IMR-90 (cell line): ENCODE results near the gene TLR9. TPM values are rescaled to one million over a fixed set of nuclear protein-coding genes. Genes with fewer than 3 reads are reported as not detected.

ENCODE experiments used
- ATAC-seq: fragments of 200-7000 bp; cut with Tn5 transposase; 2 replicates; pipeline ENCODE4 v1.9.1; 2020; ENCODE audit warnings: low read depth, mild to moderate bottlenecking, moderate library complexity
- BruUV-seq: library from RNA; stranded (reverse); fragments of 400-500 nt; replicated peaks from 2 replicates; lab custom pipeline; 2021; lab: Mats Ljungman, UMichigan
- CTCF ChIA-PET: fragments of 300-600 bp; formaldehyde crosslinking; extraction: SDS; loops from one replicate; lab custom pipeline; 2021; ENCODE audit warnings: antibody characterized with exemption; lab: Yijun Ruan, JAX
- POLR2A ChIA-PET: fragments of 300-600 bp; sonication (Branson Sonifier 250); formaldehyde crosslinking; loops from one replicate; lab custom pipeline; 2022; ENCODE audit warnings: antibody characterized with exemption; ENCODE audit not compliant: unreplicated experiment; lab: Charles Lee
- DNase-seq: peaks from one replicate; pipeline ENCODE4 v3.0.0; 2013
- H2AFZ ChIP-seq: replicated peaks from 2 replicates; pipeline ENCODE3; 2013; ENCODE audit warnings: low read length, mild to moderate bottlenecking; ENCODE audit not compliant: poor library complexity
- H2AK5ac ChIP-seq: 2 replicates; pipeline ENCODE4 v1.6.1; 2013; ENCODE audit warnings: low read depth, low read length, inconsistent platforms
- H2AK9ac ChIP-seq: replicated peaks from 2 replicates; pipeline ENCODE3; 2013; ENCODE audit warnings: mild to moderate bottlenecking, low read depth, low read length, moderate library complexity; ENCODE audit not compliant: poor library complexity
- H2BK120ac ChIP-seq: 2 replicates; pipeline ENCODE4 v1.6.1; 2013; ENCODE audit warnings: low read depth, low read length, inconsistent platforms
- H2BK15ac ChIP-seq: 3 replicates; pipeline ENCODE4 v1.6.1; 2013; ENCODE audit warnings: low read depth, low read length, inconsistent platforms
- H2BK20ac ChIP-seq: 2 replicates; pipeline ENCODE4 v1.6.1; 2013; ENCODE audit warnings: low read depth, mild to moderate bottlenecking, inconsistent platforms, low read length, moderate library complexity
- H2BK5ac ChIP-seq: 2 replicates; pipeline ENCODE4 v1.6.1; 2013; ENCODE audit warnings: mild to moderate bottlenecking, low read depth, low read length, inconsistent platforms; ENCODE audit not compliant: poor library complexity, severe bottlenecking
- H3K14ac ChIP-seq: replicated peaks from 2 replicates; pipeline ENCODE4 v1.6.1; 2013; ENCODE audit warnings: low read depth, low read length, inconsistent platforms
- H3K18ac ChIP-seq: 2 replicates; pipeline ENCODE4 v1.6.1; 2013; ENCODE audit warnings: low read depth, low read length, control low read depth
- H3K23ac ChIP-seq: 2 replicates; pipeline ENCODE4 v1.6.1; 2013; ENCODE audit warnings: low read depth, low read length, inconsistent platforms
- H3K27ac ChIP-seq: 2 replicates; pipeline ENCODE4 v1.5.1; 2013; ENCODE audit warnings: mild to moderate bottlenecking, control low read depth, low read length; ENCODE audit not compliant: insufficient read depth
- H3K27me3 ChIP-seq: 2 replicates; pipeline ENCODE4 v1.6.1; 2013; ENCODE audit warnings: low read length; ENCODE audit not compliant: control insufficient read depth, insufficient read depth
- H3K36me3 ChIP-seq: 2 replicates; pipeline ENCODE4 v1.6.1; 2013; ENCODE audit warnings: low read length, mixed read lengths; ENCODE audit not compliant: control insufficient read depth, insufficient read depth
- H3K4ac ChIP-seq: 2 replicates; pipeline ENCODE4 v1.6.1; 2013; ENCODE audit warnings: low read depth, low read length, inconsistent platforms
- H3K4me1 ChIP-seq: 2 replicates; pipeline ENCODE4 v1.6.1; 2013; ENCODE audit warnings: low read length, mixed read lengths; ENCODE audit not compliant: control insufficient read depth, insufficient read depth
- H3K4me2 ChIP-seq: 2 replicates; pipeline ENCODE4 v1.6.1; 2013; ENCODE audit warnings: low read depth, mild to moderate bottlenecking, control low read depth, low read length, moderate library complexity
- H3K4me3 ChIP-seq: 2 replicates; pipeline ENCODE4 v1.5.1; 2013; ENCODE audit warnings: low read depth, mild to moderate bottlenecking, control low read depth, low read length, moderate library complexity; ENCODE audit not compliant: insufficient read depth
- H3K56ac ChIP-seq: 2 replicates; pipeline ENCODE4 v1.6.1; 2013; ENCODE audit warnings: low read length, inconsistent platforms; ENCODE audit not compliant: insufficient read depth; ENCODE audit errors: extremely low read depth
- H3K79me1 ChIP-seq, 2 experiments: 2 replicates each; pipeline ENCODE4 v1.6.1; 2013; ENCODE audit warnings: low read length in 2 of 2, inconsistent platforms in 1 of 2, low read depth in 1 of 2
- H3K9ac ChIP-seq: 2 replicates; pipeline ENCODE4 v1.6.1; 2013; ENCODE audit warnings: low read depth, low read length, control low read depth
- H3K9me1 ChIP-seq: 2 replicates; pipeline ENCODE4 v1.6.1; 2013; ENCODE audit warnings: low read length, inconsistent platforms; ENCODE audit not compliant: insufficient read depth
- H3K9me3 ChIP-seq: 2 replicates; pipeline ENCODE4 v1.6.1; 2013; ENCODE audit warnings: low read length; ENCODE audit not compliant: control insufficient read depth, insufficient read depth
- H4K20me1 ChIP-seq: 2 replicates; pipeline ENCODE4 v1.6.1; 2013; ENCODE audit warnings: low read length, inconsistent platforms; ENCODE audit not compliant: insufficient read depth
- H4K5ac ChIP-seq: 2 replicates; pipeline ENCODE4 v1.6.1; 2013; ENCODE audit warnings: mild to moderate bottlenecking, low read depth, low read length, control low read depth
- H4K8ac ChIP-seq, 2 experiments: 2 replicates each; pipeline ENCODE4 v1.6.1; 2013; ENCODE audit warnings: low read depth in 2 of 2, low read length in 2 of 2, control low read depth in 1 of 2, inconsistent platforms in 1 of 2
- H4K91ac ChIP-seq: 2 replicates; pipeline ENCODE4 v1.6.1; 2013; ENCODE audit warnings: low read depth, low read length, inconsistent platforms; ENCODE audit not compliant: insufficient read depth
- CHD1 ChIP-seq: IDR thresholded peaks from 2 replicates; pipeline ENCODE4 v1.6.1; 2012; ENCODE audit warnings: low read depth, low read length, improper control_type of control experiment
- MAFK ChIP-seq: IDR thresholded peaks from 2 replicates; pipeline ENCODE4 v1.6.1; 2012; ENCODE audit warnings: low read depth, low read length, improper control_type of control experiment
- RCOR1 ChIP-seq: IDR thresholded peaks from 2 replicates; pipeline ENCODE4 v1.6.1; 2012; ENCODE audit warnings: mild to moderate bottlenecking, low read length, improper control_type of control experiment; ENCODE audit not compliant: insufficient replicate concordance
- WGBS, 2 experiments: methylation state at CpG; one replicate each; pipeline versions ENCODE4 v1.1.5 to v1.1.7; 2013; ENCODE audit warnings: missing lambda C conversion rate in 2 of 2; ENCODE audit not compliant: insufficient read length in 1 of 2; ENCODE audit errors: extremely low coverage in 2 of 2; 5-methylcytosine and 5-hydroxymethylcytosine counted together
- dilution Hi-C: fragments of 300-500 bp; cut with HindIII; formaldehyde crosslinking; loops from one replicate; pipeline ENCODE4 v1.14.3; 2018; ENCODE audit warnings: low sequenced_read_pairs; ENCODE audit not compliant: unreplicated experiment
- in situ Hi-C: fragments of 300-500 bp; cut with MboI; formaldehyde crosslinking; loops from 3 replicates; pipeline ENCODE4 v1.14.3; 2019; ENCODE audit warnings: low sequenced_read_pairs, inconsistent platforms, mixed read lengths
- intact Hi-C: fragments of 100-400 bp; cut with micrococcal nuclease; formaldehyde crosslinking; loops from 2 replicates; pipeline ENCODE4 v1.10.0; 2022
- polyA plus RNA-seq, 3 experiments: library from polyadenylated mRNA; depleted of rRNA; stranded (reverse); fragments of >200 nt; gene quantifications; 2 replicates each; pipeline ENCODE4 v1.2.3, GENCODE V29; 2012; ENCODE audit warnings: low replicate concordance in 1 of 3
- total RNA-seq: library from RNA; depleted of rRNA; stranded (reverse); fragments of >200 nt; gene quantifications from 2 replicates; pipeline ENCODE4 v1.2.3, GENCODE V29; 2012

Gene TLR9
- total and polyA plus RNA-seq, 2 of the 4 experiments (the other 2 are of a cell fraction) = not detected

GRCh38 chr3:52237006-52237656, 11.7 kb upstream of the TLR9 start:
- WGBS, 2 experiments = no CpG with 5 or more reads among the region's 6 CpGs
- Histone ChIP-seq H3K9me1 (peaks cover 28% of the 10 kb centered on the region), H4K20me1 (peaks cover 39% of the 10 kb centered on the region), H4K5ac (peak overlapping the region; percentile 95), H2AK9ac (peak overlapping the region; percentile 100), H3K4ac (peak overlapping the region; percentile 100), H3K9me3 (no peaks in the 10 kb centered on the region), H3K4me3 (peak overlapping the region; percentile 31), H3K4me1 (peaks cover 25% of the 10 kb centered on the region), H2AK5ac (peak overlapping the region; percentile 100), H2AFZ (peak overlapping the region; percentile 84), H2BK5ac (peak overlapping the region; percentile 96), H2BK120ac (peak overlapping the region; percentile 81), H3K14ac (peak overlapping the region; percentile 91), H3K36me3 (peaks cover 24% of the 10 kb centered on the region; the same call in 1 of the 2 replicates), H3K9ac (peak overlapping the region; percentile 89), H3K79me1 (peaks cover 14 to 78% of the 10 kb centered on the region in 2 experiments), H3K27me3 (no peaks in the 10 kb centered on the region), H3K27ac (peak overlapping the region; percentile 99), H3K4me2 (peak overlapping the region; percentile 91), H3K56ac (peak overlapping the region; percentile 88; the same call in 1 of the 2 replicates), H2BK20ac (peak overlapping the region; percentile 77), H2BK15ac (peak overlapping the region; percentile 94; the same call in 1 of the 3 replicates), H3K18ac (peak overlapping the region; percentile 79), H4K8ac (peak overlapping the region; percentile 90 to 96), H3K23ac (peak overlapping the region; percentile 81), H4K91ac (peak overlapping the region; percentile 96)
- in situ Hi-C loops = no loop called here
- intact Hi-C loops = loop anchor here (5.0 kb wide), 1 partner anchor 40 kb away; the partner anchor contains the start of gene WDR82
- no peak for TF ChIP-seq MAFK
- no peak for TF ChIP-seq RCOR1
- no peak for TF ChIP-seq CHD1
- dilution Hi-C loops = no loop called here
- ChIA-PET POLR2A (interaction anchor here (0.6 kb wide), 1 partner anchor 14 kb away, joined by 3 read pairs; no protein-coding TSS in a partner anchor), CTCF (interaction anchor here (0.6 to 2.0 kb wide), 4 partner anchors 11 to 175 kb away, joined by 3 to 8 read pairs (median 4); partner anchors contain the start of gene TLR9)
- ATAC-seq (no peak), DNase-seq (no peak)
- BruUV-seq = no TSS peak
